Measurements from ENCODE around the gene MPHOSPH8. TPM values are rescaled to one million over a fixed set of nuclear protein-coding genes. Genes with fewer than 3 reads are reported as not detected.

The MPHOSPH8 gene
- polyA plus RNA-seq, 3 donors, result 2.1 to 13.5 (median 5.3) TPM

GRCh38 chr13:19618977-19619376, 14.5 kb upstream of the MPHOSPH8 start:
- Mint-ChIP-seq H3K4me3 (no peak overlapping the region), H3K4me1 (no peaks in the 10 kb centered on the region), H3K27ac (no peak overlapping the region), H3K27me3 (ENCODE audit: low read depth in 3 of 3) (peaks cover 0 to 5% (median 4%) of the 10 kb centered on the region in 3 donors), H3K9me3 (peaks cover 9 to 18% (median 14%) of the 10 kb centered on the region in 7 donors), H3K36me3 (no peaks in the 10 kb centered on the region)
- TF ChIP-seq, protein P1, sequence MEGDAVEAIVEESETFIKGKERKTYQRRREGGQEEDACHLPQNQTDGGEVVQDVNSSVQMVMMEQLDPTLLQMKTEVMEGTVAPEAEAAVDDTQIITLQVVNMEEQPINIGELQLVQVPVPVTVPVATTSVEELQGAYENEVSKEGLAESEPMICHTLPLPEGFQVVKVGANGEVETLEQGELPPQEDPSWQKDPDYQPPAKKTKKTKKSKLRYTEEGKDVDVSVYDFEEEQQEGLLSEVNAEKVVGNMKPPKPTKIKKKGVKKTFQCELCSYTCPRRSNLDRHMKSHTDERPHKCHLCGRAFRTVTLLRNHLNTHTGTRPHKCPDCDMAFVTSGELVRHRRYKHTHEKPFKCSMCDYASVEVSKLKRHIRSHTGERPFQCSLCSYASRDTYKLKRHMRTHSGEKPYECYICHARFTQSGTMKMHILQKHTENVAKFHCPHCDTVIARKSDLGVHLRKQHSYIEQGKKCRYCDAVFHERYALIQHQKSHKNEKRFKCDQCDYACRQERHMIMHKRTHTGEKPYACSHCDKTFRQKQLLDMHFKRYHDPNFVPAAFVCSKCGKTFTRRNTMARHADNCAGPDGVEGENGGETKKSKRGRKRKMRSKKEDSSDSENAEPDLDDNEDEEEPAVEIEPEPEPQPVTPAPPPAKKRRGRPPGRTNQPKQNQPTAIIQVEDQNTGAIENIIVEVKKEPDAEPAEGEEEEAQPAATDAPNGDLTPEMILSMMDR (IDR thresholded peaks at IDR 0.05), result peak; percentile 59
- no peaks in the 10 kb centered on the region for H3K36me3 ChIP-seq (replicated peaks in 1 of 2; ENCODE audit: control insufficient read depth in 1 of 2, insufficient read depth in 2 of 2, low read length in 2 of 2)
- H3K4me1 ChIP-seq (ENCODE audit: control insufficient read depth in 1 of 2, insufficient read depth in 2 of 2, low read length in 2 of 2), result no peaks in the 10 kb centered on the region
- H3K79me2 ChIP-seq (ENCODE audit: insufficient read depth, low read length), result no peaks in the 10 kb centered on the region
- H2AFZ ChIP-seq (ENCODE audit: insufficient read depth, low read depth, low read length, poor library complexity, severe bottlenecking), result no peak overlapping the region
- peaks cover 0 to 4% of the 10 kb centered on the region in 2 donors for H3K9me3 ChIP-seq (replicated peaks in 1 of 2; ENCODE audit: control insufficient read depth in 1 of 2, insufficient read depth in 1 of 2, low read length in 2 of 2)
- no peaks in the 10 kb centered on the region for H3K27me3 ChIP-seq (ENCODE audit: control insufficient read depth in 2 of 2, insufficient read depth in 2 of 2, low read length in 2 of 2)
- H3K4me3 ChIP-seq (replicated peaks in 1 of 3; ENCODE audit: low read depth in 2 of 3, low read length in 3 of 3), result no peak overlapping the region
- peak in 1 of 3 donors; percentile 5 for DNase-seq
- H3K4me2 ChIP-seq (replicated peaks; ENCODE audit: extremely low read depth, low read length, poor library complexity, severe bottlenecking), result no peak overlapping the region
- no peak overlapping the region for H3K9ac ChIP-seq (ENCODE audit: insufficient read depth, low read length, poor library complexity, severe bottlenecking)
- H3K27ac ChIP-seq (ENCODE audit: low read depth in 1 of 2, low read length in 2 of 2), result no peak overlapping the region
- intact Hi-C loops (cut with micrococcal nuclease), result no loop called here
- no peaks in the 10 kb centered on the region for H4K20me1 ChIP-seq (ENCODE audit: insufficient read depth, low read length)
- WGBS (ENCODE audit: insufficient coverage), result 100% methylated on average over 1 of the region's 4 CpGs

DNA sequence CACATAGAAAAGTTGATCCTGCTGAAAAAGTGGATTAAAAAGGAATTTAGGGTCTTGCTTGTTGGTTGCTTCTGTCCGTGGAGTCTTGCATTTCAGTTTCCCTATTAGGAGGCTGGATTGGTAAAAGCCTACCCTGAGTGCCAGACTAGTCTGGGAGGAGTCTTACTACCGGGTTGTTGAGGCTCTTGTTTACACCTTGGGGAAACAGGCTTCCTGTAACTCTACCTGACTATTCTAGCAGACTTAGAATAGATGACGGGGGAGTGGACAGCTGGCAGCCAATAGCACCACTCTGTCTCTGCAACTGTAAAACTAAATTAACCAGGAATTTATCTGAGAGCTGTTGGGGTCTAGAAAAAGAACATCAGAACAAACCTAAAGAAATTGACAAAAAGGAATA, 11.3 kb upstream of the MPHOSPH8 start:
- Histone ChIP-seq H3K9me3 (replicated peaks in 1 of 2; ENCODE audit: control insufficient read depth in 1 of 2, insufficient read depth in 1 of 2, low read length in 2 of 2) (peaks cover 0 to 4% of the 10 kb centered on the region in 2 donors), H2AFZ (ENCODE audit: insufficient read depth, low read depth, low read length, poor library complexity, severe bottlenecking) (no peak overlapping the region), H3K9ac (ENCODE audit: insufficient read depth, low read length, poor library complexity, severe bottlenecking) (no peak overlapping the region), H3K4me3 (replicated peaks in 1 of 3; ENCODE audit: low read depth in 2 of 3, low read length in 3 of 3) (no peak overlapping the region), H3K27ac (ENCODE audit: low read depth in 1 of 2, low read length in 2 of 2) (no peak overlapping the region), H3K4me1 (ENCODE audit: control insufficient read depth in 1 of 2, insufficient read depth in 2 of 2, low read length in 2 of 2) (no peaks in the 10 kb centered on the region), H3K79me2 (ENCODE audit: insufficient read depth, low read length) (no peaks in the 10 kb centered on the region), H4K20me1 (ENCODE audit: insufficient read depth, low read length) (no peaks in the 10 kb centered on the region), H3K27me3 (ENCODE audit: control insufficient read depth in 2 of 2, insufficient read depth in 2 of 2, low read length in 2 of 2) (no peaks in the 10 kb centered on the region), H3K4me2 (replicated peaks; ENCODE audit: extremely low read depth, low read length, poor library complexity, severe bottlenecking) (no peak overlapping the region), H3K36me3 (replicated peaks in 1 of 2; ENCODE audit: control insufficient read depth in 1 of 2, insufficient read depth in 2 of 2, low read length in 2 of 2) (no peaks in the 10 kb centered on the region)
- H3K9me3 Mint-ChIP-seq, result peaks cover 6 to 15% (median 9%) of the 10 kb centered on the region in 7 donors
- no CpG with 5 or more reads among the region's 3 CpGs for WGBS (ENCODE audit: insufficient coverage)
- intact Hi-C loops (cut with micrococcal nuclease), result no loop called here
- H3K4me3 Mint-ChIP-seq, result no peak overlapping the region
- no peak overlapping the region for H3K27ac Mint-ChIP-seq
- H3K36me3 Mint-ChIP-seq, result no peaks in the 10 kb centered on the region
- TF ChIP-seq, protein P1 (IDR thresholded peaks at IDR 0.05), result no peak
- DNase-seq, result no peak
- peaks cover under 1% of the 10 kb centered on the region for H3K4me1 Mint-ChIP-seq
- H3K27me3 Mint-ChIP-seq (ENCODE audit: low read depth in 3 of 3), result peaks cover 3 to 7% (median 5%) of the 10 kb centered on the region in 3 donors

Data from CD14-positive monocyte (primary cell).